GM19351 (cell line): ENCODE results near the gene IARS2.
"Not testable (repeated sequence)": the region's sequence is repeated elsewhere in the genome, so short reads cannot be mapped to it uniquely, and the experiment has no call there.

ENCODE experiments used
- ATAC-seq: cut with Tn5 transposase; IDR thresholded peaks from one replicate; pipeline ENCODE4 v1.9.1; 2021; ENCODE audit warnings: mild to moderate bottlenecking, moderate library complexity; ENCODE audit not compliant: unreplicated experiment

IARS2 gene

DNA sequence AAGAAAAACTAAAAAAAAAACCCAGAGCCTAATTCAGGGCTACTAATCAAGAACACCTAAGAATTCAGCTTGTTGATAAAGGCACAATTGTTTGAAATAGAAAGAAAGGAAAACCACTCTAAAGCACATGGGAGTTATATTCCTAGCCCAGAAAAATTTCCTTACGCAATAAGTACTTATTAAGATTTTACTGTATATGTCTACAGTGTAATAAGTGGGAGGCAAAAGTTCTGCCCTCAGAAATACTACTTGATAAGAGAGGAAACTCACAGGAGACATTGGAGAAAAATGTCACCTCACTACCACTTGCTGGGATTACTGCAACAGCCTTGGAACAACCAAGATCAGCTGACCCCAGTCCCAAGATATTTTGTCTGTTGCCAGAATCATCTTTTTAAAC lies 66.1 kb downstream of the IARS2 start:
- no peak for ATAC-seq

- no peak for ATAC-seq
Observed at GRCh38 chr1:220164116-220164515, 70.2 kb downstream of the IARS2 start.

GRCh38 chr1:220164517-220164916 lies 70.6 kb downstream of the IARS2 start:
- no peak for ATAC-seq

GRCh38 chr1:220166853-220167252 lies 72.9 kb downstream of the IARS2 start:
- ATAC-seq, result no peak

DNA sequence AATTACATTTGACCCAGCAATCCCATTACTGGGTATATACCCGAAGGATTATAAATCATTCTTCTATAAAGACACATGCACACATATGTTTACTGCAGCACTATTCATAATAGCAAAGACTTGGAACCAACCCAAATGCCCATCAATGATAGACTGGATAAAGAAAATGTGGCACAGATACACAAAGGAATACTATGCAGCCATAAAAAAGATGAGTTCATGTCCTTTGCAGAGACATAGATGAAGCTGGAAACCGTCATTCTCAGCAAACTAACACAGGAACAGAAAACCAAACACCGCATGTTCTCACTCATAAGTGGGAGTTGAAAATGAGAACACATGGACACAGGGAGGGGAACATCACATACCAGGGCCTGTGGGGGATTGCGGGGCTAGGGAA lies 76.0 kb downstream of the IARS2 start:
- ATAC-seq, result not testable (repeated sequence)

DNA sequence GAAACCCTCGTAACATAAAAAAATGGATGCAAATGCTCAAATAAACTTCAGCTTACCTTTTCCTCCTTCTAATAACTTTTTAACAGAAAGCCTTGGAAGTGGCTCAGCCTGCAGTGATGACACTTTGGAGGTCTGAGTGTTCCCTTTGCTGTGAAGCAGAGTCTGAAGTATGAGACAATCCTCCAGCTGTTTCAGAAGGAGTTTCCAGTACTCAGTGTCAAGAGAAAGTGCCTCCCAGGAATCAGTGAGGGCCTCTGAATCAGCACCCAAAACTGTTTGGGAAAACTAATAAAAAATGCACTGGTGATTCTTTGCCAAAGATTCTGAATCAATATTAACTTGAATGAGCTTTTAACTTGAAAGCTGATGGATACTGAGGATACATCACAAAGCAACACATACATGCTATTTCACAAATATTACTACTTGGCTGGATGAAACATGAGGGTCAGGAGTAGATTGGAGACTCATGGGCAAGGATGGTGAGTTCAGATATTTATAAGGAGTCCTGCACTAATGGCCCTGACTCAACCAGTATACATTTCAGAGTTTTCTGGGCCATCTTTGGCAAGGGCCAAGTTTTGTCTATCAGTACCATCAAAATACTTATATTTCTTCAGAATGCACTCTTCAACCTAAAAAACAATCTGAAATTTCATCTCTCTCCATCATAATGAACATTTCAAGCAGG lies 77.0 kb downstream of the IARS2 start:
- ATAC-seq, result no peak

GRCh38 chr1:220176540-220176939 lies 82.6 kb downstream of the IARS2 start:
- no peak for ATAC-seq

GRCh38 chr1:220182111-220182510 lies 88.2 kb downstream of the IARS2 start:
- no peak for ATAC-seq

GRCh38 chr1:220182656-220183055 lies 88.7 kb downstream of the IARS2 start:
- no peak for ATAC-seq

- ATAC-seq, result no peak
Observed at GRCh38 chr1:220184506-220184905, 90.6 kb downstream of the IARS2 start.

DNA sequence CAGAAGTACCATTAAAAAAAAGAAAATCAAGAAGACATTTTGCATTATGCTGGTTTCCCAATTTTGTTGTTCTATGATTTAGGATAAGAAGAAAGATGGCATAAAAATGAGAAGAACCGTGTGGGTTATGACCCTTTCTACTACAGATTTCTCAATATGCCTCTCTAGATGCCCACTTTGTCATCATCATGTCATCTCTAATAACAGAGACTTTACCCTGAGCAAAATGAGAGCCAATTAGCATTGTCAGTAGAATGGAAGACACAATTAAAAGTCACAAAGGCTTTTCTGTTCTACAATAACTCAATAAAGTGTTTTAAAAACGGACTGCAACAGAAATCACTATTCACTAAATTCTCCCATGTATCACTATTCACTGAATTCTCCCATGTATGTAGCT lies 92.8 kb downstream of the IARS2 start:
- no peak for ATAC-seq

GRCh38 chr1:220188538-220188937 lies 94.6 kb downstream of the IARS2 start:
- ATAC-seq, result no peak

DNA sequence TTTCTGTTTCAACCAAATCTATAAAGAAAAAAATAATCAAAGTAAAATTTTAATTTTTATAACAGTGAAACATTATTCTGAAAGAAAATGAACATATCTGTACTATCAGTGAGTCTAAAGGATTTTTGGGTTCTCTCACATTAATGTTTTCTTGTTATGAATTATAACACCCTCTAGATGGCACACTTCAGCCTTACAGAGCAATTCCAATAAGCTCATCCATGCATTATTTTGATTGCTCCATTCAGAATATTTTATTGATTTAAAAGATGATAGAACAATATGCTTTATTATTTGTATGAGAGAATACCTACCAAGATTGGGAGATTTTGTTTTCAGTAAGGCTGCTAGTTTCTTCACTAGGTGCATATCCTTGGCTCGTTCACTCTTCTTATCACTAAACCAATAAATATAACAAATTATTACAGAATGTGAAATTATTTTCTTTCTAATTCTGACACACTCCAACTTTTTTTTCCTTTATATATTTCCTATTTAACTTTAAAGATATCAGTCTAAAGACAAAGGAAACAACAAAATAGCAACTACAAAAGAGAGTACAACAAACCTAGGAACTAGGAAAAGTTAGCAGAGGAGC lies 95.9 kb downstream of the IARS2 start:
- no peak for ATAC-seq

DNA sequence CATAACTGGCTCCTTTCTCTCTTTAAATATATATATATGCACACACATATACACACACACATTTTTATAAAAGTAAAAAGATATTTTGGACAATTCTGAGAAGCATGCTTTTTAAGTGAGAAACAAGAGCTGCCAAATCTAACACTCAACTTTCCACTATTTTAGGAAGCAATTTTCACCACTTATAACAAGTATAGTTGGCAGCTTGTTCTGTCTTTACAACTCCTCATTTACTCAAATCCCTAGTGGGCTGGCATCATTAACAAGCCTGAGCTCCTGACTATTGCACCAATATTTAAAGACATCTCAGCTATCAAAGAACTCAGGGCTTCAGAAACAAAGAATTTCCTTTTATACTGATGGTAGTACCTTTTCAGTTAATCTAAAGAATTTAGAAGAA lies 101.8 kb downstream of the IARS2 start:
- no peak for ATAC-seq
